NCI-H82 treated with DMSO at 0.1 percent for 48 hours (cell line): Measurements from ENCODE around the gene GUCY2F.

ENCODE experiments used
- DNase-seq: peaks from one replicate; lab custom pipeline; 2025; ENCODE audit not compliant: unreplicated experiment; lab: John Stamatoyannopoulos, UW

The GUCY2F gene

GRCh38 chrX:109344678-109345077, 137.2 kb downstream of the GUCY2F start:
- DNase-seq = no peak

- no peak for DNase-seq
Measured at GRCh38 chrX:109344101-109344500, 137.8 kb downstream of the GUCY2F start.

- DNase-seq = no peak
Measured at GRCh38 chrX:109343671-109344070, 138.2 kb downstream of the GUCY2F start.

- DNase-seq = no peak
Measured at GRCh38 chrX:109336141-109336540, 145.7 kb downstream of the GUCY2F start.

GRCh38 chrX:109327251-109327650, 154.6 kb downstream of the GUCY2F start:
- DNase-seq = no peak
